Prostate gland (tissue), 2 donors: Measurements from ENCODE around the gene CD83.

ENCODE experiments used
- CTCF ChIP-seq, 4 experiments: fragments of 200-600 bp in 2 of 4; fragments of 450-650 bp in 2 of 4; sonication (generic) in 2 of 4; IDR thresholded peaks; 1 replicate in 3 of 4; 2 replicates in 1 of 4; pipeline ENCODE4 v1.5.1; 2016 to 2019; ENCODE audit warnings: antibody characterized with exemption in 4 of 4, mild to moderate bottlenecking in 2 of 4, moderate library complexity in 2 of 4
- POLR2AphosphoS5 ChIP-seq: sonication (generic); formaldehyde crosslinking; IDR thresholded peaks from one replicate; pipeline ENCODE4 v1.6.1; 2017; ENCODE audit warnings: antibody characterized with exemption

GRCh38 chr6:14082771-14083170 is 34.8 kb upstream of the CD83 start:
- TF ChIP-seq CTCF (IDR thresholded peaks at IDR 0.05) (no peak), POLR2AphosphoS5 (no peak)
